ENCODE results near the gene SLC13A1.
"Not testable (repeated sequence)": the region's sequence is repeated elsewhere in the genome, so short reads cannot be mapped to it uniquely, and the experiment has no call there.

SLC13A1 gene

GRCh38 chr7:123126171-123126570 is 73.6 kb downstream of the SLC13A1 start:
- DNase-seq (ENCODE audit: low read depth in 2 of 2) = no peak

GRCh38 chr7:123125231-123125630 is 74.5 kb downstream of the SLC13A1 start:
- no peak for DNase-seq (ENCODE audit: low read depth in 2 of 2)

- no peak for DNase-seq (ENCODE audit: low read depth in 2 of 2)
These were observed 76.9 kb downstream of the SLC13A1 start for GRCh38 chr7:123122916-123123315.

- no peak for DNase-seq (ENCODE audit: low read depth in 2 of 2)
These were observed 79.5 kb downstream of the SLC13A1 start for GRCh38 chr7:123120286-123120685.

GRCh38 chr7:123115331-123115730 is 84.4 kb downstream of the SLC13A1 start:
- DNase-seq (ENCODE audit: low read depth in 2 of 2) = no peak

GRCh38 chr7:123114288-123114687 is 85.5 kb downstream of the SLC13A1 start:
- DNase-seq (ENCODE audit: low read depth in 2 of 2) = no peak

GRCh38 chr7:123112833-123113232 is 86.9 kb downstream of the SLC13A1 start:
- DNase-seq (ENCODE audit: low read depth in 2 of 2) = no peak

GRCh38 chr7:123099712-123100111 is 100.1 kb downstream of the SLC13A1 start:
- DNase-seq (ENCODE audit: low read depth in 2 of 2) = no peak

- DNase-seq (ENCODE audit: low read depth in 2 of 2) = no peak
These were observed 102.8 kb downstream of the SLC13A1 start for GRCh38 chr7:123096976-123097375.

- DNase-seq (ENCODE audit: low read depth in 2 of 2) = no peak
These were observed 103.3 kb downstream of the SLC13A1 start for GRCh38 chr7:123096434-123096833.

- no peak for DNase-seq (ENCODE audit: low read depth in 2 of 2)
These were observed 109.3 kb downstream of the SLC13A1 start for GRCh38 chr7:123090456-123090855.

- not testable (repeated sequence) for DNase-seq (ENCODE audit: low read depth in 2 of 2)
These were observed 112.9 kb downstream of the SLC13A1 start for GRCh38 chr7:123086910-123087309.

- DNase-seq (ENCODE audit: low read depth in 2 of 2) = not testable (repeated sequence)
These were observed 114.9 kb downstream of the SLC13A1 start for GRCh38 chr7:123084861-123085260.

- DNase-seq (ENCODE audit: low read depth in 2 of 2) = no peak
These were observed 120.7 kb downstream of the SLC13A1 start for GRCh38 chr7:123079021-123079420.

- no peak for DNase-seq (ENCODE audit: low read depth in 2 of 2)
These were observed 123.8 kb downstream of the SLC13A1 start for GRCh38 chr7:123075838-123076467.

GRCh38 chr7:123070702-123071286 is 129.0 kb downstream of the SLC13A1 start:
- DNase-seq (ENCODE audit: low read depth in 2 of 2) = no peak

- DNase-seq (ENCODE audit: low read depth in 2 of 2) = no peak
These were observed 132.0 kb downstream of the SLC13A1 start for GRCh38 chr7:123067814-123068213.
